HG03565 (cell line): ENCODE data around the gene COL20A1.

Experiments used
- ATAC-seq: cut with Tn5 transposase; IDR thresholded peaks from one replicate; pipeline ENCODE4 v1.9.1; 2021; ENCODE audit warnings: mild to moderate bottlenecking, moderate library complexity; ENCODE audit not compliant: unreplicated experiment

COL20A1 gene

DNA sequence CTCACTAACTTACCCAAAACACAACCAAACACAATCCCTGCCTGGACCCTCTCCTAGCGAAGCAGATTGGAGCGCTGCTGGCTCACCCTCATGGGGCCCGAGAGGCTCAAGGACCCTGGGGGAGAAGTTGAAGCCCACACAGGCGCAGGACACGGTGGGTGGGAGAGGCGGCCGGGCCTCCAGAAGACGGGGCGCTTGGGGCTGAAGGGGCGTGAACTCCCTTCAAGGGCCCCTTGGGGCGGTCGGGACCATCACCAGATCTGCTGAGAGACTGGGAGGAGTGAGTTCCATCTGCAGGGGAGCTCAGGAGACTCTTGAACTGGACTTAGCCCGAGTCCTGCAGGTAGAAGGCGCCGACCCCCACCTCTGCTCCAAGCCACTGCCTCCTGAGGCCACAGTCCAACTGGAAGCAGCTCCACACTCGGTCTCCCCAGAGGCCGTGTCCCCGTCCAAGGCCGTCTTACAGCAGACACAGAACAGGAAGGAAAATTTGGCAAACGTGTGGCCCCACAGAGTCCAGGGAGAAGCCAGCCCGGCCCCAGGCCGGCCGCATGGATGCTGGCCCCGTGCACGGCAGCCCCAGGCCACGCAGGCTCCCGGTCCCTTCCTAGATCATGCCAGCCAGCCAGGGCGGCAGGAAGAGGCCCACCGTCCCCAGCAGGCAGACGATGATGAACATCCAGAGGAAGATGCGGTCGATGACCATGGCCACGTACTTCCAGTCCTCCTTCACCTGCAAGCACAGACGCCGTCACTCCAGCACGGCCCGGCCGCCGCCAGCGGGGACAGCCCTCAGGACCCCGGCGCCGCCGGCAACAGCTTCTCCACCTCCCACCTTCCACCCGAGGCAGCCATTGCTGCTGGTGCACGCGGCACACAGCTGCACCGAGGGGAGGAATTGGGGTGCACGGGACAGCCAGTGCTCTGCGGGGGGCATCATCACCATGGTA is 53.4 kb downstream of the COL20A1 start:
- no peak for ATAC-seq

DNA sequence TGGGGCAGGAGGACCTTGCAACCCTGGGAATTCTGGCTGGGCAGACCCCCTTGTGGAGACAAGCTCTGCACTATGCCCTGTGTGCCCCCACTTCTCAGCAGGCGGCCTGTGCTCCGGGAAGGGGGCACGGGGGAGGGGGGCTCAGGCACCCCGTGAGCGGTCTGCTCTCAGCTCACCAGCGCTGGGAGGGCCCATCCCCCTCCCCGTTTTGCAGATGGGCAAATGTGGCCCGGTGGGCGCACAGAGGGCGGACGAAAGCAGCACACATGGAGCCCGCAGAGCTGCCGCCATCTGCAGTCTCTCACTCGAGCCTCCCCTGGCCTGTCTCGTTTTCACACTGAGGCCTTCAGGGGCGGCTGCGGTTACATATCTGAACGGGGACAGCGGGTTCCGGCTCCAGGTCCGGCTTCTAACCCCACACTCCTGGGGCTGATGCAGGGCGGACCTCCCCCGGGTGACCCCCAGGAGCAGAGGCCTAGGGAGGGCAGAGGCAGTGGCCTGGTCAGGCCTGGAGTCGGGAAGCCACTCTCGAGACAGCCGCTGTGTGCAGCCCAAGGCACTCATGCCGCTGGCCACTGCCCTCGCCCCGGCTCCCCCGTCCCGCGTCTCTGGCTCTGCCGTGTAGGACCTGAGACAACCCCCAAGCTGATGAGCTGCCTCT is 54.2 kb downstream of the COL20A1 start:
- ATAC-seq, result no peak

DNA sequence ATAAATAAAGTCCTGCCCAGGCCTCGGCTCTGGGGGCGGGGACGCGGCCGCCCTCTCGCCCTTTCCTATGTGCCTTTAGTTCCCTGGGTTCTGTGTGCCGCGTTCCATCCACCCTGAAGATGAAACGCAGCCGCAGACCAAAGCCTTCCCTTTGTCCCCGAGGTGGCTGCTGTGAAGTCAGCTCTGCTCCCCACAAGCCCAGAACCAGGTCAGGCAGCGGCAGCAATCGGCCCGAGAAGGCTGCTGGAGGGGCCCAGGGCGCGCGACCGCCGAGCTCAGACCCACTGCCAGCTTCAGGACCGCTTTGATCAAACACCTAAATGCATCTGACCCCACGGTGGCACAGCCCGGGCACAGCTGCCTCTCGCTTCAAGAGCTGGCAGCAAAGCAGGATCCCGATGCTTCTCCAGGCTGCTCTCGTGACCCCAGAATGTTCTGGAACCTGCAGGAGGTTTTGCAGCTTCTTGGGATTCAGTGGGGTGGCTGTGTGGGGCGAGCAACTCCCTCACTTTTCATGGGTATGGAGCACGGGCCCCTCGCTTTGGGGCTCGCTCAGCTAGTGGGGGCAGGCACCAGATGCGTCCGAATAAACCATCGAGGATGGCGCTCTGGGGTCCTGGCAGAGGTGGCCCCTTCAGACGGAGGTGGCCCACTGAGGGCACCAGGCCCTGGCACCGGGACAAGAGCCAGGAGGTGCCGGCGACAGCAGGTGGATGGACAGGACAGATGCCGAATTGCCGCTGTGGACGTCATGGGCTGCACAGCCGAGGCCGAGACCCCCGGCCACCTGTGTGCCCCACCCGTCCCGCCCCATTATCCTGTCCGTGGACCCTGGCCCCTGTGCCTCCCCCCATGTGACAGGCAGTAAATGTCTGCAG is 55.2 kb downstream of the COL20A1 start:
- no peak for ATAC-seq

DNA sequence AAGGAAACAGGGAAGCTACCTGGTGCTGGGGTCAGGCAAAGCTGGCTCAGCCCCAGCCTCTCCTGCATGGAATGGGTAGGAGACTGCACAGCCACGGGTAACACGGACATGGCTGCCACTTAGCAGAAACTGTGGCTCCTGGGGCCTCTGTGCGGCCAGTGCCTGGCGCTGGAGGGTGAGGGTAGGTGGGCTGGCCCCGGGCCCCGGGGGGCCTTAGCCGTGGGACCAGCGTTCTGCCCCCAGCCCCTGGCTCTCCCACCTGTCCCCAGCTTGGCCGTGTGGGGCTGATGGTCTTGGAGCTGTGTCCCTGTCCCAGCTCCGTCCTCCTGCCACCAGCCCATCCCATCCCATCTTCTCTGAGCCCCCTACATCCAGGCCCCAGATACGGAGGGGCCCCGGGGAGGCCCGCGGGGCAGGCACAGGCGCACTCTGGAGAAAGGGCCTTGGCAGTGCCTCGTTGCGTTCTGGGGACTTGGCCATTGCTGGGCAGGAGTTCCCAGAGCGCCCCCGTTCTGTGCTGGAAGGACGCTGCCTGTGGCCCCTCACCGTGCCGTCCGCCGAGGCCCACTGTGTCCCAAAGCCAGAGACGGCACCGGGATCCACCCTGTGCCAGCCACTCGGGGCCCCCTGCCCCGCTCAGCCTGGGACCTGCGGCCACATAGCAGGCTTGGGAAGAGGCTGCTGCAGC is 56.0 kb downstream of the COL20A1 start:
- no peak for ATAC-seq

DNA sequence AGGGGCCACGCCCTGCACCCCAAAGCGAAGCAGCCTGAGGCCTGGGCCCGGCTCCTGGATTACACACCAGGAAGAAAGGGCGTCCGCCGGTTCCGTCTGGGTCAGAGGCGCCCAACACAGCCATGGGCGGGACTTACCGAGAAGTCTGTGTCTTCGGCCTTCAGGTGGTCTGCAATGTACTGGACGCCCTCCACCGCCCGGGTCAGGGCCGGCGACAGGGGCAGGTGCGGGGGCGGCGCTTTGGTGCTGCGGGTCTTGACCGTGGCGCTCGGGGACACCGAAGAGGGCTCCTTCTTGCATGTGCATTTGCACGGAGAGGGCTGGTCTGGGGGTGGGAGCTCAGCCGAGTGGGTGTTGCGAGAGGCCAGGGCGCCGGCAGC is 56.5 kb downstream of the COL20A1 start:
- no peak for ATAC-seq

DNA sequence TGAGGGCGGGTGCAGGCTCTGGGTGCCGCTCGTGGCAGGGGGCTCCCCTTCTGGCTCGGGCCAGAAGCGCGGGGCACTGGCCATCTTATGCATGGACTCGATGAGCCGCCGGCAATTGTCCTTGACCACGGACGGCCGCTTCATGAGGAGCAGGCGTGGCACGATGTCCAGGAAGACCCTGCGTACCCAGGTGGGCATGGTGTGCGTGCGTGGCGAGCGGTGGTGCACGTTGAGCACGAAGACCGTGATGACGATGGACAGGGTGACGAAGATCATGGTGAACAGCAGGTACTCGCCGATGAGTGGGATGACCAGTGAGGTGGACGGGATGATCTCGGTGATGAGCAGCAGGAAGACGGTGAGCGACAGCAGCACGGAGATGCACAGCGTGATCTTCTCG is 57.2 kb downstream of the COL20A1 start:
- no peak for ATAC-seq

DNA sequence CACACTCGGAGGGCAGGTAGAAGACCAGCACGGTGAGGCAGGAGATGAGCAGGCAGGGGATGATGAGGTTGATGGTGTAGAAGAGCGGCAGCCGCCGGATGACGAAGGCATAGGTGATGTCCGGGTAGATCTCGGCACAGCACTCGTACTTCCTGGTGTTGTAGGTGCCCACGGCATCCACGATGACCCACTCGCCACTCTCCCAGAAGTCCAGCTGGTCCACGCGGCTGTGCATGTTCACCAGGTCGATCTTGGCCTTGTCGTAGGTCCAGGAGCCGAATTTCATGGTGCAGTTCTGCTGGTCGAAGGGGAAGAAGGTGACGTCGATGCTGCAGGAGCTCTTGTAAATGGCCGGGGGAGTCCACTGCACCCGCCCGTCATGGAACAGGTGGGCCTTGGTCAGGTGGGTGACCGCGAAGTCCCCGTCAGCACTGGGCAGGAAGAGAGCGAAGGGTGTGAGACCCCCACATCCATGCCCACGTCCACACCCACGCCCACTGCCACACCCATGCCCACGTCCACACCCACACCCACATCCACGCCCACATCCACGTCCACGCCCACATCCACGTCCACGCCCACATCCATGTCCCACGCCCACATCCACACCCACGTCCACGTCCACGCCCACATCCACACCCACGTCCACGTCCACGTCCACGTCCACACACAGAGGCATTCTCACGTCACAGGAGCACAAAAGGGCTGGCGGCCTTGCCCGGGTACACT is 57.8 kb downstream of the COL20A1 start:
- ATAC-seq, result no peak

DNA sequence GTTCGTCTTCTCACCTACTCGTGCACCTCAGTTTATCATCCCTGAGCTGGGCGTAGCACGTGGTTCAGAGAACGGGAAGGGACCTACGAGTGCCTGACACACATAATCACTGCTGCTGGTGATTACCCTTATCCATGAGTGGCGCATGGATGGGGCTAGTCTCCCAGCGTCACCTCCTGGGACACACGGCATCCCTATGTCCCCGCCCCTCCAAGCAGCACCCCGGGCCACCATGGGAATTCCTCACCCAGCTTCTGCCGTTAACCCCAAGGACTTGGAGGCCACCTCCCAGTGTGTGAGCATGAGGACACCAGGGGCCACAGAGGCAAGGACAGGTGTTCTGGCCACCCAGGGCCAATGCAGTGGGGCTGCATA is 58.3 kb downstream of the COL20A1 start:
- ATAC-seq, result no peak

DNA sequence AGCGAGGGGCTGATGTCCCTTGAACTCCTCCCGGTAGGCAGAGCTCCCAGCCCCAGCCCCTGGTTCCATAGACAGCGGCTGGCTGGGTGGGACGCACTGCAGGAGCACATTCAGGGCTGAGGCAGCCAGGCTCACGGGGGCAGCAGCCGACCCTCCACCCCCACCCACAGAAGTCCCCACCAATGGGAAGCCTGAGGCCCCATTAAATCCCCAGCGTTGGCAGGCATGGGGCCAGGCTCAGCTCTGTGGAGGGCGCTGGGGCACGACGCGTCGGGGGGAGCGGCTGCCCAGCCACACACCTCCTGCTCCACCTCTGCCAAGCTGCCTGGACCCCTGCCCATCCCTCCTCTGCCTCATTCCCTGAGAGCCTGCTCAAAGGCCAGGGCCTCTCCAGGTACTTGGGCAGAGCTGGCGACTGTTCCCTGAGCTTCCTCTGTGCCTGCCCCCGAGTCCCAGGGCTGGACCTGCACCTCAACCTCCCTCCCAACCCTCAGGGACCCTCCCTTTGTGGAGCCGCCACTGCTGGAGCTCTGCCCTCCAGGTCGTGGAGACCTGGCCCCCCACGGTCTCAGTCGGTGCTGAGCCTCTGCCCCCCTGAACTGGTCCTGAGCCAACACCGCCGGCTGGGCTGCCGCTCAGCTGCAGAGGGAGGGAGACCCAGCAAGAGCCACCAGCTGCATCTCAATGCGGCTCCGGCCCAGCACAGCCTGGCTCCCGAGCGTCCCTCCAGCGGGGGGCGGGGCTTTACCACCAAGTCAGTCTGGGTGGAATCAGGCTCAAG is 59.0 kb downstream of the COL20A1 start:
- ATAC-seq, result no peak

DNA sequence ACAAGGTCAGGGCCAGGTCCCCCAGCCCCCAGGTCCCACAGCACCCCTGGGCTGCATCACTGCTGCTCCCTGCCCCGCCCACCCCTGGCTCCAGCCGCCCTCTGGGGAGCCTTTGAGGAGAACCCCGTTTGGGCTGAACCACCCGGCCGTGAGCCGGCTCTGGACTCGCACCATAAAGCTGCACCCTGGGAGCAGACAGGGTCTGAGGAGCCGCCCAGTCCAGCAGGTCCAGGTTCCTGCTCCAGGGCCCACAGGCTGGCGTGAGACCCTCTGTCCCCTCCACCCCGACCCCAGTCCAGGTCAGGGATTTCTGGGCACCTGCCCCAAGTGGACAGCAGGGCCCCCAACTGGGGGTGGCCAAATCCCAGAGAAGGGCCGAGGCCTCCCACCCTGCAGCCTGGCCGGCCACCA is 59.8 kb downstream of the COL20A1 start:
- ATAC-seq, result no peak

DNA sequence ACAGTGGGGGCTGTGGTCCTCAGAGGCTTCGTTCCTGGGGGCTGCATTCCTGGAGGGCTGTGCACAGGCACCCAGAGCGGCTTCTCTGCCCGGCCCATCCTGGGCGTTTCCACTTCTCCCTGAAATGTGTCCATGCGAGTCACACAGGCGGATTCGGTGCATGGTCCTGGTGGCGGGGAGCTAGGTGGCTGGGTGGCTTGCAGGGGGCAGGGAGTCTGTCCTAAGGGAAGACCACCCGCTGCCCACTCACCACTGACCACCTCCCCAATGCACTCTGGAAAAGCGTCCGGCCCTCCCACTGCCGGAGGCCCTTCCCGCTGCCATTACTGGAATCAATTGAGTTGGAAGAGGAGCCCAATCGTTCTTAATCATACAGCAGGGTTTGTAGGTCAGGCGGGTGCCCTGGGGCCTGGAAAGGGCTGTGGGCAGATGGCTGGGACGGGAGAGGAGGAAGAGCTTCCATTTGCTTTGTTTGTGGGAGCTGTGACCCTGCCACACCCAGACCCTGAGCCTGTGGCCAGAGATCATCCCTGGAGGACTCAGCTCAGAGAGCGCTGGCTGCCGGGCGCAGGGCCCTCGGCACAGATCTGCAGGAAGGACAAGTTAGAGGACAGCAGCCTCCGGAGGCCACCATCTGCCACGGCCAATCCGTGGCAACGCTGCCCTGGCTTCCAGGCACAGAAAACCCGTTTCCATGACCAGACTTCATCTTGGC is 61.8 kb downstream of the COL20A1 start:
- ATAC-seq, result no peak

DNA sequence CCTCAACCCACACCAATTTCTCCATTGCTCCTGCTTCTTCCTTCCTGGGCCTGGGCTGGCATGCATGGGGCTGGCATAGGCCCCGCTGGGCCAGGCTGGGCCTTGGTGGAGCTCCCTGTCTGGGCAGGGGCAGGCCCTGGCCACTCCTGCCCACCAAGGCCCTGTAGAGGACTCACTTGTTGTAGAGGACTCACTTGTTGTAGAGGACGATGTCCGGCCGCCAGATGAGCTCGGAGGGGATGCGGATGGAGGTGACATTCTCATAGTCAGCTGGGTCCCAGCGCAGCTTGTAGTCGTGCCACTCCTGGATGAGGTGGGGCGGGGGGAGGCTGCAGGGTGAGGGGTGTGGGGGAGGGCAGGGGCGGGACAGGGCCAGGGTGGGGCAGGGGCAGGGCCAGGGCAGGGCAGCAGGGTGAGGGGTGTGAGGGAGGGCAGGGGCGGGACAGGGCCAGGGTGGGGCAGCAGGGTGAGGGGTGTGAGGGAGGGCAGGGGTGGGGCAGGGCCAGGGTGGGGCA is 62.9 kb downstream of the COL20A1 start:
- no peak for ATAC-seq

DNA sequence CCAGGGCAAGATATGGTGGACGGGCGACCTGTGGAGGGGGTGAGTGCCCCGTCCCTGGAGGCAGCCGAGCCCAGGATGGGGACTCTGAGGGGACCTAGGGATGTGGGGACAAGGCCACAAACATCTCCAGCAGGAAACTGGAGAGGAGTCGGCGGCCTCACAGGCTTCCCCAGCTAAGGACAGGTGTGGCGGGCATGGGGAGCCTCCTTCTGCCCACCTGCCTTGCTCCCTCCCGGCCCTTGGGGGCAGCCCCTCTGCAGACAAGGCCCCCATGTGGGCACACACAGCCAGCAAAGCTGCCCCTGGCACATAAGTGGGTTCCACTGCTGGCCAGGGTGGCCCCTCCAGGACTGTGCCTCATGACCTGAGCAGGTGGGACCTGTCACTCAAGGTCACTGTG is 63.5 kb downstream of the COL20A1 start:
- ATAC-seq, result no peak

DNA sequence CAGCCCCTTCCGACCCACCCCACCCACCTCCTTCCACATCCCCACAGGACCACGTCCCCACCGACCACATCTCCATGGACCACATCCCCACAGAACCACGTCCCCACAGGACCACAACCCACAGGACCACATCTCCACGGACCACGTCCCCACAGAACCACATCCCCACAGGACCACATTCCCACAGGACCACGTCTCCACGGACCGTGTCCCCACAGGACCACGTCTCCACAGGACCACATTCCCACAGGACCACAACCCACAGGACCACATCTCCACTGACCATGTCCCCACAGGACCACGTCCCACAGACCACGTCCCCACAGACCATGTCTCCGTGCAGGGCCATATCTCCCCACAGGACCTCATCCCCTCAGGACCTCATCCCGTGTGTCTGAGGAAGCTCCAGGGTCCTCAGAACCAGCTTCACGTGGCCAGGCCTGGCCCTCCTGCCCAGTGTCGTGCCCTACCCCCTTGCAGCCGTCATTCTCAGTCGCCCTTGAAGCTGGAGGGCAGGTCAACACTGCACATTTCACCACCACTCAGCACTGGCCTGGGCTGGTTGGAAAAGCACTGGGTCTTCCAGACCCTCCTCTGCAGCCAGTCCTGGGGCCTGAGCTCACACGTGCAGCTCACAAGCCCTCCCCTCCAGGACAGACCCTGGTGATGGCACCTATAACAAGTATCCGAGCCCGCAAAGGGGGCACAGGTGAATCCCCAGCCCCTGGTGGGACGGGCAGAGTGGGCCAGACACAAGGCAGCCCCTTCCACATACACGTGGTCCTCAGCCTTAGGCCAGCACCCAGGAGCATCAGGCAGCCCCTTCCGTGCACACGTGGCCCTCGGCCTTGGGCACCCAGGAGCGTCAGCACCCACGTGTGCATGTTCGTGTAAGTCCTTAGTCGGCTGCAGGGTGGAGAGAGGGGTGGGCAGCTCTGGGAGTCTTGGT is 64.2 kb downstream of the COL20A1 start:
- ATAC-seq, result no peak

DNA sequence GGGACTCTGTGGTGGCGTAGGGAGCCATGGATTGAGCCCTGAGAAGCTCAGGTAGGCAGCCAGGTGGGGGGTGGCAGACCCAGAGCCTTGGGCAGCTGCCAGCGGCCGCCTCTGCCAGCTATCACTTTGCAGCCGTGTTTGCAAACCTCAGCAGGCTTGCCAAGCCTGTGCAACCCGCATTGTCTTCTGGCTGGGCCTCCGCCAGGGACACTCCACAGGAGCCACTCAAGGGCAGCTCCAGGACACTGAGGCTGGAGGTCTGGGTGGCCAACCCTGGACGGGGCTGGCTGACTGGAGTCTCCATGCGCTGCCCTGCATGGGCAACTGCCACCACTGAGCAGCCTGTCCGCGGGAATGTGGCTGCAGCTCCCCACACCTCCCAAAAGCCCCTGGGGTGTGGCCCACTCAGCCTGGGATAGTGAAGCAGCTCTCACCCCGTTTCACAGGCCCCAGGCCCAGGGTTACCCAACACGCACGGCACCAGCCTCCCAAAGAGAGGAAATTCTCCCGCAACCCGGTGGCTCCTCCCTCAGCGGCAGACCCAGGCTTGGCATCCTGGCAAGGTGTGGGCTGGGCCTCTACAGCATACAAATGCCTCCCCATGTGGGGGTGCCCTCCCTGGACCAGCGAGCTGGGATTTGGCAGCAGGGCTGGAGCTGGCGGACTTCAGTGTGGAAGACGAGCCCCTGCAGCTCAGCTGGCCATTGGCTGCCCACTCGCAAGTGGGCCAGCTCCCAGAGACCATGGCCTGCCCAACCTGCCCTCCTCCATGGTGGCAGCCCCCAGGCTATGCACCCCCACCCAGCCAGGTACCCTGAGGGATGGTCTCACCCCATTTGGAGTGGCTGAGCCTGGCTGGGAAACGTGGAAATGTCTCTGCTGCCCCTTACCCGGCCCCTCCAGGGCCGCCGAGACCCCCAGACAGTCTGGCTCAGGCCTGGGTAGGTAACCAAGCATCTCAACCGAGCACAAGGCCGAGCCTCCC is 65.2 kb downstream of the COL20A1 start:
- ATAC-seq, result no peak
